Activated naive CD4-positive, alpha-beta T cell treated with anti-CD3 and anti-CD28 coated beads, Interleukin-2, amount 10 ng/mL, durations not matched to agents 7 days and 5 days (primary cell): ENCODE measurements around the gene CELSR3.

ENCODE experiments used
- CTCF ChIA-PET: fragments of 350-600 bp; sonication (Branson Sonifier 250); formaldehyde crosslinking; loops from one replicate; lab custom pipeline; 2021; ENCODE audit warnings: antibody characterized with exemption; lab: Charles Lee
- DNase-seq: peaks from one replicate; pipeline ENCODE4 v3.0.0-alpha.2; 2020
- H3K27ac Mint-ChIP-seq: one replicate; pipeline ENCODE4 v1.8.0; 2021; ENCODE audit warnings: mild to moderate bottlenecking, moderate library complexity, mixed read lengths
- H3K27me3 Mint-ChIP-seq: one replicate; pipeline ENCODE4 v1.8.0; 2021; ENCODE audit warnings: mild to moderate bottlenecking, mixed read lengths
- H3K36me3 Mint-ChIP-seq: one replicate; pipeline ENCODE4 v1.8.0; 2021; ENCODE audit warnings: mixed read lengths
- H3K4me1 Mint-ChIP-seq: one replicate; pipeline ENCODE4 v1.8.0; 2021; ENCODE audit warnings: mixed read lengths
- H3K4me3 Mint-ChIP-seq: one replicate; pipeline ENCODE4 v1.8.0; 2021; ENCODE audit warnings: mild to moderate bottlenecking, moderate library complexity, mixed read lengths
- H3K9me3 Mint-ChIP-seq: one replicate; pipeline ENCODE4 v1.8.0; 2021; ENCODE audit warnings: mixed read lengths

The CELSR3 gene

GRCh38 chr3:48684054-48684349 is 21.3 kb upstream of the CELSR3 start:
- Mint-ChIP-seq H3K4me3 (peak overlapping the region; percentile 82), H3K36me3 (peaks cover 51% of the 10 kb centered on the region), H3K27ac (peak overlapping the region; percentile 74), H3K9me3 (no peaks in the 10 kb centered on the region), H3K4me1 (peaks cover 50% of the 10 kb centered on the region), H3K27me3 (no peaks in the 10 kb centered on the region)
- no peak for DNase-seq
- CTCF ChIA-PET = interaction anchor here (0.9 to 2.1 kb wide), 6 partner anchors 8 to 283 kb away, joined by 4 to 7 read pairs (median 4); no protein-coding TSS in a partner anchor

- peaks cover 53% of the 10 kb centered on the region for H3K4me1 Mint-ChIP-seq
- no peak overlapping the region for H3K4me3 Mint-ChIP-seq
- no peaks in the 10 kb centered on the region for H3K27me3 Mint-ChIP-seq
- DNase-seq = no peak
- CTCF ChIA-PET = interaction anchor here (0.7 kb wide), 1 partner anchor 10 kb away, joined by 3 read pairs; no protein-coding TSS in a partner anchor
- H3K27ac Mint-ChIP-seq = no peak overlapping the region
- H3K36me3 Mint-ChIP-seq = peaks cover 52% of the 10 kb centered on the region
- no peaks in the 10 kb centered on the region for H3K9me3 Mint-ChIP-seq
Observed at GRCh38 chr3:48682786-48683185, 20.1 kb upstream of the CELSR3 start.

GRCh38 chr3:48681974-48682610 is 19.4 kb upstream of the CELSR3 start:
- Mint-ChIP-seq H3K27me3 (no peaks in the 10 kb centered on the region), H3K4me1 (peaks cover 53% of the 10 kb centered on the region), H3K27ac (peak overlapping the region; percentile 13), H3K4me3 (no peak overlapping the region), H3K36me3 (peaks cover 53% of the 10 kb centered on the region), H3K9me3 (no peaks in the 10 kb centered on the region)
- CTCF ChIA-PET = no interaction called here
- DNase-seq = no peak

GRCh38 chr3:48681541-48681880 is 18.8 kb upstream of the CELSR3 start:
- H3K27ac Mint-ChIP-seq = peak overlapping the region; percentile 13
- H3K4me1 Mint-ChIP-seq = peaks cover 51% of the 10 kb centered on the region
- H3K9me3 Mint-ChIP-seq = no peaks in the 10 kb centered on the region
- CTCF ChIA-PET = no interaction called here
- no peaks in the 10 kb centered on the region for H3K27me3 Mint-ChIP-seq
- H3K4me3 Mint-ChIP-seq = no peak overlapping the region
- no peak for DNase-seq
- H3K36me3 Mint-ChIP-seq = peaks cover 53% of the 10 kb centered on the region

- Mint-ChIP-seq H3K27me3 (no peaks in the 10 kb centered on the region), H3K4me3 (no peak overlapping the region), H3K4me1 (peaks cover 48% of the 10 kb centered on the region), H3K9me3 (no peaks in the 10 kb centered on the region), H3K27ac (peak overlapping the region; percentile 64), H3K36me3 (peaks cover 57% of the 10 kb centered on the region)
- no peak for DNase-seq
- CTCF ChIA-PET = no interaction called here
Observed at GRCh38 chr3:48680811-48681540, 18.3 kb upstream of the CELSR3 start.

GRCh38 chr3:48679411-48680391 is 17.0 kb upstream of the CELSR3 start:
- H3K4me1 Mint-ChIP-seq = peaks cover 43% of the 10 kb centered on the region
- no peak for DNase-seq
- no peak overlapping the region for H3K4me3 Mint-ChIP-seq
- H3K27ac Mint-ChIP-seq = peak overlapping the region; percentile 69
- H3K27me3 Mint-ChIP-seq = no peaks in the 10 kb centered on the region
- peaks cover 58% of the 10 kb centered on the region for H3K36me3 Mint-ChIP-seq
- CTCF ChIA-PET = no interaction called here
- no peaks in the 10 kb centered on the region for H3K9me3 Mint-ChIP-seq

GRCh38 chr3:48678566-48679380 is 16.1 kb upstream of the CELSR3 start:
- Mint-ChIP-seq H3K27ac (peak overlapping the region; percentile 54), H3K27me3 (no peaks in the 10 kb centered on the region), H3K36me3 (peaks cover 56% of the 10 kb centered on the region), H3K9me3 (no peaks in the 10 kb centered on the region), H3K4me1 (peaks cover 35% of the 10 kb centered on the region), H3K4me3 (no peak overlapping the region)
- DNase-seq = no peak
- CTCF ChIA-PET = no interaction called here

- H3K27me3 Mint-ChIP-seq = no peaks in the 10 kb centered on the region
- no peaks in the 10 kb centered on the region for H3K9me3 Mint-ChIP-seq
- H3K36me3 Mint-ChIP-seq = peaks cover 52% of the 10 kb centered on the region
- CTCF ChIA-PET = no interaction called here
- H3K4me1 Mint-ChIP-seq = peaks cover 30% of the 10 kb centered on the region
- H3K4me3 Mint-ChIP-seq = no peak overlapping the region
- H3K27ac Mint-ChIP-seq = no peak overlapping the region
- no peak for DNase-seq
Observed at GRCh38 chr3:48678056-48678455, 15.4 kb upstream of the CELSR3 start.

- H3K4me3 Mint-ChIP-seq = no peak overlapping the region
- CTCF ChIA-PET = interaction anchor here (1.5 kb wide), 1 partner anchor 12 kb away, joined by 3 read pairs; no protein-coding TSS in a partner anchor
- peaks cover 7% of the 10 kb centered on the region for H3K4me1 Mint-ChIP-seq
- H3K27ac Mint-ChIP-seq = no peak overlapping the region
- H3K9me3 Mint-ChIP-seq = no peaks in the 10 kb centered on the region
- H3K27me3 Mint-ChIP-seq = no peaks in the 10 kb centered on the region
- no peak for DNase-seq
- H3K36me3 Mint-ChIP-seq = peaks cover 35% of the 10 kb centered on the region
Observed at GRCh38 chr3:48674505-48674904, 11.8 kb upstream of the CELSR3 start.

GRCh38 chr3:48672522-48672921 is 9.8 kb upstream of the CELSR3 start:
- Mint-ChIP-seq H3K36me3 (peaks cover 24% of the 10 kb centered on the region), H3K4me1 (no peaks in the 10 kb centered on the region), H3K9me3 (no peaks in the 10 kb centered on the region), H3K27me3 (no peaks in the 10 kb centered on the region), H3K27ac (no peak overlapping the region), H3K4me3 (no peak overlapping the region)
- DNase-seq = no peak
- CTCF ChIA-PET = no interaction called here

GRCh38 chr3:48664929-48665328 is 2.2 kb upstream of the CELSR3 start:
- Mint-ChIP-seq H3K36me3 (peaks cover 7% of the 10 kb centered on the region), H3K9me3 (no peaks in the 10 kb centered on the region), H3K27ac (no peak overlapping the region), H3K27me3 (peaks cover 44% of the 10 kb centered on the region), H3K4me1 (peaks cover 21% of the 10 kb centered on the region), H3K4me3 (no peak overlapping the region)
- CTCF ChIA-PET = interaction anchor here (0.6 to 2.4 kb wide), 3 partner anchors 19 to 176 kb away, joined by 3 to 9 read pairs (median 6); partner anchors contain the start of gene SLC26A6
- no peak for DNase-seq

GRCh38 chr3:48664313-48664644 is 1.6 kb upstream of the CELSR3 start:
- Mint-ChIP-seq H3K27ac (peak overlapping the region; percentile 24), H3K4me3 (peak overlapping the region; percentile 75), H3K36me3 (peaks cover 7% of the 10 kb centered on the region), H3K9me3 (no peaks in the 10 kb centered on the region), H3K27me3 (peaks cover 51% of the 10 kb centered on the region), H3K4me1 (peaks cover 21% of the 10 kb centered on the region)
- CTCF ChIA-PET = interaction anchor here (1.4 to 2.4 kb wide), 2 partner anchors 20 to 29 kb away, joined by 6 to 9 read pairs; partner anchors contain the start of gene SLC26A6
- no peak for DNase-seq

GRCh38 chr3:48663489-48664312 is 1.0 kb upstream of the CELSR3 start:
- peak overlapping the region; percentile 76 for H3K27ac Mint-ChIP-seq
- peaks cover 7% of the 10 kb centered on the region for H3K36me3 Mint-ChIP-seq
- peaks cover 21% of the 10 kb centered on the region for H3K4me1 Mint-ChIP-seq
- CTCF ChIA-PET = interaction anchor here (0.9 to 2.4 kb wide), 4 partner anchors 21 to 105 kb away, joined by 4 to 9 read pairs (median 7); partner anchors contain the start of genes NCKIPSD and SLC26A6
- peaks cover 54% of the 10 kb centered on the region for H3K27me3 Mint-ChIP-seq
- DNase-seq = peak; percentile 95
- H3K4me3 Mint-ChIP-seq = peak overlapping the region; percentile 75
- no peaks in the 10 kb centered on the region for H3K9me3 Mint-ChIP-seq
